HTR-8/SVneo (cell line): ENCODE results near the gene ACBD4.

Experiments
- DNase-seq: peaks from one replicate; pipeline ENCODE4 v3.0.0; 2011; ENCODE audit warnings: low spot score, mixed read lengths; ENCODE audit not compliant: insufficient read length
- FAIRE-seq: peaks from 2 replicates; lab custom pipeline; 2011; peaks lifted over from hg19 to GRCh38; lab: Jason Lieb, UNC

The ACBD4 gene

DNA sequence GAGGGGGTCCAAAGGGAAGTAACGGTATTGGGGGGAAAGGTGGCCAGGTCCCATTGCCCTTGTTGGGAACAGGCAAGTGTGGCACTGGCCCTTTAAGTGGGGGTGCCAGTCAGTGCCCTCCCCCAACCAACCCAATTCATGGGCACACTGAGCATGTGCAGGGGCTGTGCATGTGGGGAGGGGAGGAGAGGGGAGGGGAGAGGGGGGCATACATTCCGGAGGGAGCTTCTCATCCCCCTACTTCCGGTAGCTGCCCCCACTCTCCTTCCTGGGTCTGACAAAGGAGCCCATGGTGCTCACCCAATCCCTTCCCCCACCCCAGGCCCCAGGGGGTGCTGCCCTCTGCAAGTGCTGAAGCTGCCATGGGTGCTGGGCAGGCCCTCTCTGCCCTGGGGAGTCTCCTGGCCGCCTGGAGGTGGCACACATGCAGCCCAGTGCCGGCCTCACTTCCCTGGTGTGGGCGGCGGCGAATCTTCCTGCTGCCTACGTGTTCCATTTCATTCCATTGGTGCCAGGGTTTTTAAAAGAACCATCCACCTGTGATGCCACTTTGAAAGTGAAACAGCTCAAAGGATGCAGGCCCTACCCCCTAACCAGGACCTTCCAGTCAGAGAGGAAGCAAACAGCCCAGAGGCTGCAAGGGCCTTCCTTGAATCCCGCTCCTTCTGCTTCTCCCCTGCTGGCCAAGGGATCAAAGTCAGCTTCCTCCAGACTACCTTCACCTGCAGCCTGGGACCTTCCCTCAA, 37.2 kb downstream of the ACBD4 start:
- FAIRE-seq, result peak; percentile 99
- peak; percentile 97 for DNase-seq

DNA sequence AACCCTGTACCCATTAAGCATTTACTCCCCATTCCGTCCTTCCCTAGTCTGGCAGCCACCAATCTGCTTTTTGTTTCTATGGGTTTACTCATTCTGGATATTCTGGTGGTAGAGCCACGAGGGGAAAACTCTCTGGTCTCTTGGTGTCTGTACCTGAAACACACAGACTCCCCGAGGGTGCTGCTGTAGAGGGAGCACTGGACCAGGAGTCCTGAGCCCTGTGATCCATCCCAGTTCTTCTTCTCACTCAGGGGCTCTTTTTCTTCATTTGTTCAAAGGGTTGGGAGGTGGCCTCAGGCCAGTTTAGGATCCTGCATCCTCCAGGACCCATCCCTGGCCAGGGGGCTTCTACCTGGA, 40.2 kb downstream of the ACBD4 start:
- peak; percentile 16 for FAIRE-seq
- no peak for DNase-seq

GRCh38 chr17:45177563-45177962, 42.1 kb downstream of the ACBD4 start:
- DNase-seq (no peak), FAIRE-seq (no peak)

GRCh38 chr17:45184144-45184543, 48.7 kb downstream of the ACBD4 start:
- DNase-seq (no peak), FAIRE-seq (no peak)

DNA sequence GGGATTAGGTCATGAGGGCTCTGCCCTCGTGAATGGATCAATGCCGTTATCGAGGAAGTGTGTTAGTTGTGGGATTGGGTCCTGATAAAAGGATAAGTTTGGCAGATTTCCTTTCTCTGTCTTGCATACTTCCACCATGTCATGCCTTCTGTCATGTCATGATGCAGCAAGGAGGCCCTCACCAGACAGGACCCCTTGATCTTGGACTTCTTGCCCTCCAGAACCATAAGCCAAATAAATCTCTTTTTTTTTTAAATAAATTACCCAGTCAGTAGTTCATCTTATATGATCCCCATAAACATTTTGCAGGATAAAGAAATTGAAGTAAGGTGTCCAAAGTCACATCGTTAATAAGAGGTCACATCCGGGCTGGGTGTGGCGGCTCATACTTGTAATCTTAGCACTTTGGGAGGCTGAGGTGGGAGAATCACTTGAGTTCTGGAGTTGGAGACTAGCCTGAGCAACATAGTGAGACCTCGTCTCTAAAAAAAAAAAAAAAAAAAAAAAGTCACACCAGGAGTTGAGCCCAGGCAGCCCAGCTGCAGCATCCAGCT, 51.4 kb downstream of the ACBD4 start:
- DNase-seq, result no peak
- no peak for FAIRE-seq

GRCh38 chr17:45189009-45189408, 53.5 kb downstream of the ACBD4 start:
- peak; percentile 33 for FAIRE-seq
- no peak for DNase-seq

- DNase-seq (no peak), FAIRE-seq (peak; percentile 13)
These were observed 55.2 kb downstream of the ACBD4 start for GRCh38 chr17:45190503-45191255.
